Suprapubic skin (tissue), 4 donors: ENCODE results near the gene PIAS4. TPM values are rescaled to one million over a fixed set of nuclear protein-coding genes. Genes with fewer than 3 reads are reported as not detected.
A peak's percentile ranks its signal among the peaks of the same experiment; 100 is the strongest.

Experiments
- DNase-seq, 2 donors: peaks; one replicate each; pipeline ENCODE4 v3.0.0-alpha.2; 2019; ENCODE audit warnings: low spot score in 2 of 2
- H3K27ac ChIP-seq: fragments of 200-600 bp; sonication (generic); one replicate; pipeline ENCODE4 v1.5.1; 2019
- H3K27me3 ChIP-seq: fragments of 200-600 bp; sonication (generic); one replicate; pipeline ENCODE4 v1.5.1; 2019
- H3K36me3 ChIP-seq: fragments of 200-600 bp; sonication (generic); one replicate; pipeline ENCODE4 v1.5.1; 2019
- H3K4me1 ChIP-seq: fragments of 200-600 bp; sonication (generic); one replicate; pipeline ENCODE4 v1.5.1; 2019
- H3K4me3 ChIP-seq: fragments of 200-600 bp; sonication (generic); one replicate; pipeline ENCODE4 v1.5.1; 2019; ENCODE audit warnings: mild to moderate bottlenecking
- H3K9me3 ChIP-seq: fragments of 200-600 bp; sonication (generic); one replicate; pipeline ENCODE4 v1.5.1; 2019
- EP300 ChIP-seq: sonication (generic); formaldehyde crosslinking; IDR thresholded peaks from one replicate; pipeline ENCODE4 v1.6.1; 2017; ENCODE audit warnings: antibody characterized with exemption
- POLR2A ChIP-seq, 2 donors: fragments of 450-650 bp; IDR thresholded peaks; one replicate each; pipeline ENCODE4 v1.6.1; 2017; ENCODE audit warnings: antibody characterized with exemption in 2 of 2, mild to moderate bottlenecking in 2 of 2, moderate library complexity in 2 of 2
- POLR2AphosphoS5 ChIP-seq, 3 donors: sonication (generic); formaldehyde crosslinking; IDR thresholded peaks; one replicate each; pipeline ENCODE4 v1.6.1; 2017; ENCODE audit warnings: antibody characterized with exemption in 3 of 3
- WGBS: methylation state at CpG from one replicate; pipeline ENCODE4 v1.1.5; 2018; 5-methylcytosine and 5-hydroxymethylcytosine counted together
- total RNA-seq, 4 donors: library from RNA; depleted of rRNA; stranded (reverse); fragments of >200 nt; gene quantifications; one replicate each; pipeline ENCODE4 v1.1.0, GENCODE V29; 2016
- TF ChIP-seq, protein P1 (sequence below), 2 donors: fragments of 200-600 bp in 1 of 2; fragments of 450-650 bp in 1 of 2; sonication (generic) in 1 of 2; IDR thresholded peaks; one replicate each; pipeline ENCODE4 v1.5.1; 2016 to 2019; ENCODE audit warnings: antibody characterized with exemption in 2 of 2, mild to moderate bottlenecking in 1 of 2, moderate library complexity in 1 of 2

PIAS4 gene
- total RNA-seq, 4 donors from 2014 or later, result 17.1 to 28.7 (median 22.6) TPM

DNA sequence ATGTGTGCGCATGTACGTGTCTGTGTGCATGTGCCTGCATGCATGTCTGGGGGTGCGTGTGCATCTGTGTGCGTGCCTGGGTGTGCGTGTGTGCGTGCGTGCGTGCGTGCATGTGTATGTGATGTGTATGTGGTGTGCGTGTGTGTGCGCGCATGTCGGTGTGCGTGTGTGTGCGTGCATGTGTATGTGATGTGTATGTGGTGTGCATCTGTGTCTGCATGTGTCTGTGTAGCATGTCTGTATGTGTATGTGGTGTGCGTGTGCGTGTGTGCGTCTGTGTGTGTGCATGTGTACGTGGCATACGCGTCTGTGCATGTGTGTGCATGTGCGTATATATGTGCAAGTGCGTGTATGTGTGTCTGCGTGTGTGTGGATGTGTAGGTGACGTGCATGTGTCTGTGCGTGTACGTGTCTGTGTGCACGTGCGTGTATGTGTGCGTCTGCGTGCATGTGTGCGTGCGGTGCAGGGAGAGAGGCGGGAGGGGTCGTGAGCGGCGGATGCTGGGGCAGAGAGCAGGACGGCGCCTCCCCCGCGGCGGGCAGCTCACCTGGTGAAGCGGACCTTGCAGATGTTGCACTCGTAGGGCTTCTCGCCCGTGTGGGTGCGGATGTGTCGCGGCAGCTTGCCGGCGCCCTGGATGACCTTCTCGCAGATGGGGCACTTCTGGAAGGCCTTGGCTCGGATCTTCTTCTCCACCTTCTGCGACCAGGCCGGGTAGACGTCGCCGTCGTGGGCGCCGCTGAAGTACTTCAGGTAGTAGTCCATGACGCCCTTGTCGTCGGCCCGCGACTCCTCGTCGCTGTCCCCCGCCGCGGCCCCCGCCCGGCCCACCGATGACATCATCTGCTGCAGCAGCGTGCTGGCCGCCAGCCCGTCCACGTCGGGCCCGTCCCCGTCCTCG lies 46.1 kb downstream of the PIAS4 start:
- Histone ChIP-seq H3K27me3 (no peaks in the 10 kb centered on the region), H3K4me1 (peaks cover 51% of the 10 kb centered on the region), H3K4me3 (peak overlapping the region; percentile 17), H3K9me3 (no peaks in the 10 kb centered on the region), H3K27ac (peak overlapping the region; percentile 81), H3K36me3 (peaks cover 44% of the 10 kb centered on the region)
- WGBS, result 87% methylated on average over 77 of the region's 82 CpGs
- no peak for TF ChIP-seq POLR2AphosphoS5 (IDR thresholded peaks at IDR 0.05)
- TF ChIP-seq, protein P1, sequence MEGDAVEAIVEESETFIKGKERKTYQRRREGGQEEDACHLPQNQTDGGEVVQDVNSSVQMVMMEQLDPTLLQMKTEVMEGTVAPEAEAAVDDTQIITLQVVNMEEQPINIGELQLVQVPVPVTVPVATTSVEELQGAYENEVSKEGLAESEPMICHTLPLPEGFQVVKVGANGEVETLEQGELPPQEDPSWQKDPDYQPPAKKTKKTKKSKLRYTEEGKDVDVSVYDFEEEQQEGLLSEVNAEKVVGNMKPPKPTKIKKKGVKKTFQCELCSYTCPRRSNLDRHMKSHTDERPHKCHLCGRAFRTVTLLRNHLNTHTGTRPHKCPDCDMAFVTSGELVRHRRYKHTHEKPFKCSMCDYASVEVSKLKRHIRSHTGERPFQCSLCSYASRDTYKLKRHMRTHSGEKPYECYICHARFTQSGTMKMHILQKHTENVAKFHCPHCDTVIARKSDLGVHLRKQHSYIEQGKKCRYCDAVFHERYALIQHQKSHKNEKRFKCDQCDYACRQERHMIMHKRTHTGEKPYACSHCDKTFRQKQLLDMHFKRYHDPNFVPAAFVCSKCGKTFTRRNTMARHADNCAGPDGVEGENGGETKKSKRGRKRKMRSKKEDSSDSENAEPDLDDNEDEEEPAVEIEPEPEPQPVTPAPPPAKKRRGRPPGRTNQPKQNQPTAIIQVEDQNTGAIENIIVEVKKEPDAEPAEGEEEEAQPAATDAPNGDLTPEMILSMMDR (IDR thresholded peaks at IDR 0.05), result no peak
- TF ChIP-seq EP300, result no peak
- TF ChIP-seq POLR2A (IDR thresholded peaks at IDR 0.05), result no peak
- DNase-seq, result peak; percentile 66 to 72

- H3K27ac ChIP-seq, result peak overlapping the region; percentile 10
- DNase-seq, result peak; percentile 62 to 76
- peaks cover 59% of the 10 kb centered on the region for H3K4me1 ChIP-seq
- no peaks in the 10 kb centered on the region for H3K27me3 ChIP-seq
- peaks cover 39% of the 10 kb centered on the region for H3K36me3 ChIP-seq
- no peaks in the 10 kb centered on the region for H3K9me3 ChIP-seq
- TF ChIP-seq POLR2AphosphoS5 (IDR thresholded peaks at IDR 0.05) (no peak), POLR2A (IDR thresholded peaks at IDR 0.05) (no peak), EP300 (no peak)
- TF ChIP-seq, protein P1 (IDR thresholded peaks at IDR 0.05), result no peak
- H3K4me3 ChIP-seq, result no peak overlapping the region
- WGBS, result 95% methylated on average over 53 of the region's 91 CpGs
Observed at GRCh38 chr19:4054441-4055208, 47.1 kb downstream of the PIAS4 start.

- Histone ChIP-seq H3K4me1 (peaks cover 65% of the 10 kb centered on the region), H3K27ac (no peak overlapping the region), H3K4me3 (no peak overlapping the region), H3K9me3 (no peaks in the 10 kb centered on the region), H3K36me3 (peaks cover 34% of the 10 kb centered on the region), H3K27me3 (no peaks in the 10 kb centered on the region)
- DNase-seq, result no peak
- TF ChIP-seq EP300 (no peak), POLR2AphosphoS5 (IDR thresholded peaks at IDR 0.05) (no peak), POLR2A (IDR thresholded peaks at IDR 0.05) (no peak)
- TF ChIP-seq, protein P1 (IDR thresholded peaks at IDR 0.05), result no peak
- 95% methylated on average over 20 of the region's 20 CpGs for WGBS
Observed at GRCh38 chr19:4055209-4055552, 47.6 kb downstream of the PIAS4 start.

GRCh38 chr19:4057931-4058692 lies 50.6 kb downstream of the PIAS4 start:
- Histone ChIP-seq H3K4me1 (peaks cover 75% of the 10 kb centered on the region), H3K27ac (peak overlapping the region; percentile 86), H3K4me3 (peak overlapping the region; percentile 99), H3K9me3 (no peaks in the 10 kb centered on the region), H3K36me3 (peaks cover 24% of the 10 kb centered on the region), H3K27me3 (no peaks in the 10 kb centered on the region)
- peak; percentile 95 to 96 for DNase-seq
- WGBS, result 10% methylated on average over 12 of the region's 22 CpGs
- TF ChIP-seq POLR2A (IDR thresholded peaks at IDR 0.05) (peak in 1 of 2 donors; percentile 29), EP300 (no peak), POLR2AphosphoS5 (IDR thresholded peaks at IDR 0.05) (peak in 1 of 3 donors; percentile 93)
- TF ChIP-seq, protein P1 (IDR thresholded peaks at IDR 0.05), result peak in 1 of 2 donors; percentile 39
